A673 (cell line): ENCODE measurements around the gene DNPH1. TPM values are rescaled to one million over a fixed set of nuclear protein-coding genes. Genes with fewer than 3 reads are reported as not detected.

Experiments used
- BruUV-seq: library from RNA; stranded (reverse); fragments of 400-500 nt; replicated peaks from 2 replicates; lab custom pipeline; 2021; lab: Mats Ljungman, UMichigan
- CTCF ChIA-PET: fragments of 300-600 bp; sonication (Branson Sonifier 250); formaldehyde crosslinking; loops from one replicate; lab custom pipeline; 2022; ENCODE audit warnings: antibody characterized with exemption; lab: Charles Lee
- POLR2A ChIA-PET: fragments of 300-600 bp; sonication (Branson Sonifier 250); formaldehyde crosslinking; loops from one replicate; lab custom pipeline; 2022; ENCODE audit warnings: antibody characterized with exemption; ENCODE audit not compliant: low non-redundant PET; lab: Charles Lee
- DNase-seq: peaks from one replicate; pipeline ENCODE4 v3.0.0-alpha.2; 2015; ENCODE audit warnings: low spot score
- H3K27ac ChIP-seq: fragments of 200-600 bp; sonication (generic); 2 replicates; pipeline ENCODE4 v1.5.1; 2016; ENCODE audit warnings: mixed run types, low read depth, mild to moderate bottlenecking, mixed read lengths, antibody characterized with exemption, low read length; ENCODE audit not compliant: poor library complexity, severe bottlenecking
- H3K27me3 ChIP-seq: fragments of 200-600 bp; sonication (generic); replicated peaks from 2 replicates; pipeline ENCODE4 v1.6.1; 2017; ENCODE audit warnings: mixed run types, low read depth, mild to moderate bottlenecking, mixed read lengths, antibody characterized with exemption, low read length; ENCODE audit not compliant: insufficient read depth, poor library complexity
- H3K36me3 ChIP-seq: fragments of 200-600 bp; sonication (generic); 2 replicates; pipeline ENCODE4 v1.6.1; 2016; ENCODE audit warnings: mixed run types, mild to moderate bottlenecking, mixed read lengths, antibody characterized with exemption, low read length; ENCODE audit not compliant: insufficient read depth, poor library complexity, severe bottlenecking
- H3K4me1 ChIP-seq: fragments of 200-600 bp; sonication (generic); 2 replicates; pipeline ENCODE4 v1.6.1; 2017; ENCODE audit warnings: mixed run types, mild to moderate bottlenecking, mixed read lengths, antibody characterized with exemption, low read length; ENCODE audit not compliant: insufficient read depth, poor library complexity, severe bottlenecking
- H3K4me3 ChIP-seq: fragments of 200-600 bp; sonication (generic); 2 replicates; pipeline ENCODE4 v1.5.1; 2016; ENCODE audit warnings: low read depth, mixed run types, mild to moderate bottlenecking, mixed read lengths, low read length; ENCODE audit not compliant: poor library complexity, severe bottlenecking
- H3K9me3 ChIP-seq: fragments of 200-600 bp; sonication (generic); 2 replicates; pipeline ENCODE4 v1.6.1; 2016; ENCODE audit warnings: mixed run types, low read depth, mild to moderate bottlenecking, mixed read lengths, antibody characterized with exemption, low read length; ENCODE audit not compliant: poor library complexity, severe bottlenecking
- CTCF ChIP-seq: fragments of 300-800, 200-600 bp; sonication (generic); conservative IDR thresholded peaks from 2 replicates; pipeline ENCODE4 v1.5.1; 2017; ENCODE audit warnings: low read depth, mild to moderate bottlenecking, antibody characterized with exemption, low read length, moderate library complexity, mixed read lengths
- EZH2 ChIP-seq: fragments of 200-600 bp; sonication (generic); IDR thresholded peaks from 2 replicates; pipeline ENCODE4 v1.6.1; 2017; ENCODE audit warnings: borderline replicate concordance, low read depth, mild to moderate bottlenecking, mixed read lengths, antibody characterized with exemption, low read length; ENCODE audit not compliant: poor library complexity, severe bottlenecking
- intact Hi-C: fragments of 100-400 bp; cut with micrococcal nuclease; formaldehyde crosslinking; loops from one replicate; pipeline ENCODE4 v1.10.0; 2022; ENCODE audit not compliant: unreplicated experiment
- total RNA-seq: library from RNA; stranded (reverse); gene quantifications from 2 replicates; pipeline ENCODE4 v1.2.3, GENCODE V29; 2021

The DNPH1 gene
- total RNA-seq, 1 experiment from 2014 or later, result 55.1 TPM

- Histone ChIP-seq H3K27me3 (no peaks in the 10 kb centered on the region), H3K9me3 (no peaks in the 10 kb centered on the region), H3K4me3 (peak overlapping the region; percentile 18), H3K27ac (no peak overlapping the region), H3K4me1 (peaks cover 15% of the 10 kb centered on the region), H3K36me3 (no peaks in the 10 kb centered on the region)
- ChIA-PET CTCF (no interaction called here), POLR2A (no interaction called here)
- no peak for TF ChIP-seq EZH2
- no peak for TF ChIP-seq CTCF
- peak; percentile 47 for DNase-seq
- BruUV-seq, result no TSS peak
- intact Hi-C loops, result loop anchor here (10.0 kb wide), 1 partner anchor 235 kb away; no protein-coding TSS in a partner anchor
Measured at GRCh38 chr6:43269273-43270007, 40.2 kb upstream of the DNPH1 start.

DNA sequence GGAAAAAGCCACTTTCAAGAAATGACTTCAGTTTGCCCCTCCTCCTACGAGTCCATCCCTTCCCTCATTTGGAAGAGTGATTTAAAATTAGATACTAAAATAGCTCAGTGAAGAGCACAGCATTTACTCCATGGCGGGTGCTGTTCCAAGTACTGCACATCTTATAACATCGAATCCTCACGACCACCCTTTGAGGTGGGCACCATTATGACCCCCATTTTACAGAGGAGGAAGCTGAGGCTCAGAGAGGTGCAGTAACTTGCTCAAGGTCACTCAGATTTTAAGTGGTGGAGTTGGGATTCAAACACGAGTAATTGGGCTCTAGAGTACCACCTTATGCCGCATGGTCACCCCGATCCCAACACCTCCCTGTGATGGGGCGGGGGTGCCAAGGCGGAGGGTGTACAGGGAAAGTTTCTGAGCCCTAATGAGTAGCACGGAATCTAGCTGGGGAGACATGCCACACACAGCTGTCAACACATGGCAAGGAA lies 39.5 kb upstream of the DNPH1 start:
- no peaks in the 10 kb centered on the region for H3K9me3 ChIP-seq
- no peak overlapping the region for H3K27ac ChIP-seq
- no peaks in the 10 kb centered on the region for H3K36me3 ChIP-seq
- H3K4me1 ChIP-seq, result peaks cover 15% of the 10 kb centered on the region
- TF ChIP-seq CTCF (no peak), EZH2 (no peak)
- BruUV-seq, result no TSS peak
- intact Hi-C loops, result loop anchor here (10.0 kb wide), 1 partner anchor 236 kb away; no protein-coding TSS in a partner anchor
- CTCF ChIA-PET, result interaction anchor here (0.9 kb wide), 1 partner anchor 40 kb away, joined by 3 read pairs; the partner anchor contains the start of gene DNPH1
- no peak for DNase-seq
- POLR2A ChIA-PET, result no interaction called here
- H3K4me3 ChIP-seq, result no peak overlapping the region
- H3K27me3 ChIP-seq, result no peaks in the 10 kb centered on the region

GRCh38 chr6:43268355-43268700 lies 39.0 kb upstream of the DNPH1 start:
- intact Hi-C loops, result loop anchor here (10.0 kb wide), 1 partner anchor 236 kb away; no protein-coding TSS in a partner anchor
- Histone ChIP-seq H3K27me3 (no peaks in the 10 kb centered on the region), H3K27ac (no peak overlapping the region), H3K4me3 (no peak overlapping the region), H3K9me3 (no peaks in the 10 kb centered on the region), H3K36me3 (no peaks in the 10 kb centered on the region), H3K4me1 (peaks cover 15% of the 10 kb centered on the region)
- TF ChIP-seq CTCF, result no peak
- no peak for TF ChIP-seq EZH2
- BruUV-seq, result no TSS peak
- no peak for DNase-seq
- POLR2A ChIA-PET, result no interaction called here
- CTCF ChIA-PET, result interaction anchor here (0.9 kb wide), 1 partner anchor 39 kb away, joined by 3 read pairs; the partner anchor contains the start of gene DNPH1
